Smooth muscle cell of trachea (primary cell): ENCODE results near the gene RPLP2. TPM values are rescaled to one million over a fixed set of nuclear protein-coding genes. Genes with fewer than 3 reads are reported as not detected.

ENCODE experiments used
- total RNA-seq: library from RNA; depleted of rRNA; stranded (reverse); fragments of >200 nt; gene quantifications from 2 replicates; pipeline ENCODE4 v1.2.1, GENCODE V29; 2014

The RPLP2 gene
- 271 and 337 TPM in 2 replicates for total RNA-seq

GRCh38 chr11:809287-810039 is at the start of gene RPLP2:
RPLP2 (plus strand) TSS chr11:809967; CDS start chr11:810235, 268 bp downstream.

GRCh38 chr11:777288-778255 is 32.2 kb upstream of the RPLP2 start, which contains the start of gene GATD1:
GATD1 (minus strand) TSS chr11:777487; CDS start chr11:777462, 25 bp downstream.

GRCh38 chr11:789943-790342 is 19.8 kb upstream of the RPLP2 start, which contains the start of gene CEND1:
CEND1 (minus strand) TSS chr11:790090; CDS start chr11:788576, 1,514 bp downstream.

GRCh38 chr11:798093-798713 is 11.6 kb upstream of the RPLP2 start, which contains the start of gene SLC25A22:
SLC25A22 (minus strand) TSS chr11:798281; CDS start chr11:795006, 3,275 bp downstream.

GRCh38 chr11:818396-819128 is 8.8 kb downstream of the RPLP2 start, which contains the start of gene PNPLA2:
PNPLA2 (plus strand) TSS chr11:818914; CDS start chr11:819719, 805 bp downstream.

GRCh38 chr11:827897-828192 is 18.1 kb downstream of the RPLP2 start, which contains the start of gene CRACR2B:
CRACR2B (plus strand) TSS chr11:827919; CDS start chr11:828608, 689 bp downstream.

GRCh38 chr11:832529-833113 is 22.9 kb downstream of the RPLP2 start, which contains the start of gene CD151:
CD151 (plus strand) TSS chr11:832952; CDS start chr11:836070, 3,118 bp downstream.

GRCh38 chr11:842370-843002 is 32.7 kb downstream of the RPLP2 start, which contains the start of the genes POLR2L and TSPAN4:
POLR2L (minus strand) TSS chr11:842529; CDS start chr11:842508, 21 bp downstream.
TSPAN4 (plus strand) TSS chr11:842852; CDS start chr11:850305, 7,453 bp downstream.

Other genes with a start within 250 kb of the RPLP2 start
- gene LMNTD2, start 249.2 kb upstream of the RPLP2 start, total RNA-seq: 0.29 and 0.33 TPM in 2 replicates
- 2.3 and 4.4 TPM in 2 replicates for gene RASSF7, start 249.0 kb upstream of the RPLP2 start, total RNA-seq
- 21.2 and 29.8 TPM in 2 replicates for gene PHRF1, start 233.5 kb upstream of the RPLP2 start, total RNA-seq
- 7.7 and 11.9 TPM in 2 replicates for gene IRF7, start 194.0 kb upstream of the RPLP2 start, total RNA-seq
- under 0.01 TPM in 1 of 2 replicates, not detected in the other for gene CDHR5, start 185.0 kb upstream of the RPLP2 start, total RNA-seq
- not detected in 2 replicates for gene SCT, start 182.8 kb upstream of the RPLP2 start, total RNA-seq
- gene DRD4, start 172.7 kb upstream of the RPLP2 start, total RNA-seq: not detected in 2 replicates
- 26.6 and 58.4 TPM in 2 replicates for gene DEAF1, start 114.7 kb upstream of the RPLP2 start, total RNA-seq
- gene TMEM80, start 114.2 kb upstream of the RPLP2 start, total RNA-seq: 13.7 and 14.8 TPM in 2 replicates
- 68.4 and 125 TPM in 2 replicates for gene EPS8L2, start 103.7 kb upstream of the RPLP2 start, total RNA-seq
- 166 and 171 TPM in 2 replicates for gene TALDO1, start 62.5 kb upstream of the RPLP2 start, total RNA-seq
- gene GATD1, start 32.5 kb upstream of the RPLP2 start, total RNA-seq: 29.7 and 58.1 TPM in 2 replicates
- gene CEND1, start 19.9 kb upstream of the RPLP2 start, total RNA-seq: 2.2 and 2.8 TPM in 2 replicates
- 16.0 and 33.7 TPM in 2 replicates for gene SLC25A22, start 11.7 kb upstream of the RPLP2 start, total RNA-seq
- 11.2 and 26.1 TPM in 2 replicates for gene PIDD1, start 4.7 kb upstream of the RPLP2 start, total RNA-seq
- gene PNPLA2, start 8.9 kb downstream of the RPLP2 start, total RNA-seq: 25.7 and 47.6 TPM in 2 replicates
- 1.5 and 1.7 TPM in 2 replicates for gene CRACR2B, start 18.0 kb downstream of the RPLP2 start, total RNA-seq
- gene CD151, start 23.0 kb downstream of the RPLP2 start, total RNA-seq: 440 and 727 TPM in 2 replicates
- 96.4 and 291 TPM in 2 replicates for gene POLR2L, start 32.6 kb downstream of the RPLP2 start, total RNA-seq
- 207 and 235 TPM in 2 replicates for gene TSPAN4, start 32.9 kb downstream of the RPLP2 start, total RNA-seq
- gene CHID1, start 100.8 kb downstream of the RPLP2 start, total RNA-seq: 67.3 and 102 TPM in 2 replicates
- gene AP2A2, start 115.9 kb downstream of the RPLP2 start, total RNA-seq: 38.3 and 45.8 TPM in 2 replicates
- under 0.01 TPM in 1 of 2 replicates, not detected in the other for gene MUC6, start 226.8 kb downstream of the RPLP2 start, total RNA-seq